ENCODE data around the gene HLA-B.
"Not testable (repeated sequence)": the region's sequence is repeated elsewhere in the genome, so short reads cannot be mapped to it uniquely, and the experiment has no call there.

HLA-B gene

DNA sequence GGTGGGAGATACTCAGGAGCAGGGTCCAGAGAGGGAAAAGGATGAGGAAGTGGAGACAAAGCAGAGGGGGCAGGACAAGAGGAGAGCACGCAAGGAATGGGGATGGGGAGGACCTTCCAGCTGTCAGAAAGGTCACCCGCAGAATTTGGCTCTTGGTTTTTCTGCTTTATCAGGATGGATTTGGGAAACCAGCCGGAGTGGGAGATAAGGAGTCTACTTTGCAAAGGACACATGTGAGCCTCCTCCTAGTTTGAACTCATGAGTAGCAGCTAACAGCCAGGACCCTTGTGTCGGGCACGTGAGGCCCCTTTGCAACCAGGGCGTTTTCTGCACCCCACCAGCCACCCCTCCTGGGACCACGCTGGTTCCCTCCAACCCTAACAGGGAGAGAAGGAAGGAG is 38.9 kb upstream of the HLA-B start:
- no peak for DNase-seq (ENCODE audit: extremely low spot score)
- ChIA-PET POLR2A (no interaction called here), CTCF (no interaction called here)
- TF ChIP-seq ARNT (IDR thresholded peaks at IDR 0.05) (no peak), L3MBTL2 (conservative IDR thresholded peaks at IDR 0.05) (no peak), NFRKB (IDR thresholded peaks at IDR 0.05) (no peak), SUZ12 (IDR thresholded peaks at IDR 0.05) (no peak), SP1 (IDR thresholded peaks at IDR 0.05) (no peak), ELF4 (IDR thresholded peaks at IDR 0.05) (no peak), FOXK2 (IDR thresholded peaks at IDR 0.05) (no peak), ZNF384 (IDR thresholded peaks at IDR 0.05) (no peak), PKNOX1 (IDR thresholded peaks at IDR 0.05) (no peak), BHLHE40 (IDR thresholded peaks at IDR 0.05; ENCODE audit: borderline replicate concordance) (no peak), FOXA1 (IDR thresholded peaks at IDR 0.05) (no peak)

DNA sequence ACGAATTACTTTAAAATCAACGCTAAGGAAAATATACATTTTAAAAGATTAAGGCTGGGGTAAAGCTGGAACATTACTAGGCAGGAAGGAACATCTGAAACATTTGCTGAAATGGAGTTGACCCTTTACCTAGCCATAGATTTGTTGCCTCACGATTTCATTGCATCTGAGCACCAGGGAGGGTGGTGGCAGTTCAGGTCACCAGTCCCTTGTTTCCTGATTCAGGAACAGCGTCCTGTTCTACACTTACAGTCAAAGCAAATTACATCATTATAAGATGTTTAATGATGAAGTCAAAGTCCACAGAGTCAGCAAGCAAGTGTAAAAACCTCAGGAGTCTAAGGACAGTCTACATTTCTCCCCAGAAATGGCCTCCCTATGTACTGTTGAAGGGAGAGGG is 37.4 kb upstream of the HLA-B start:
- DNase-seq (ENCODE audit: extremely low spot score): no peak
- CTCF ChIA-PET: interaction anchor here (0.5 to 1.3 kb wide), 2 partner anchors 48 to 1568 kb away, joined by 3 to 5 read pairs; no protein-coding TSS in a partner anchor
- TF ChIP-seq SP1 (IDR thresholded peaks at IDR 0.05) (no peak), NFRKB (IDR thresholded peaks at IDR 0.05) (no peak), CTBP1 (IDR thresholded peaks at IDR 0.05; ENCODE audit: borderline replicate concordance) (no peak), LEF1 (IDR thresholded peaks at IDR 0.05; ENCODE audit: borderline replicate concordance) (no peak), FOXA1 (IDR thresholded peaks at IDR 0.05) (no peak), ELF4 (IDR thresholded peaks at IDR 0.05) (no peak), PKNOX1 (IDR thresholded peaks at IDR 0.05) (no peak)
- POLR2A ChIA-PET: no interaction called here

- TF ChIP-seq BHLHE40 (IDR thresholded peaks at IDR 0.05; ENCODE audit: borderline replicate concordance): no peak
- TF ChIP-seq LEF1 (IDR thresholded peaks at IDR 0.05; ENCODE audit: borderline replicate concordance): no peak
- no peak for TF ChIP-seq CTBP1 (IDR thresholded peaks at IDR 0.05; ENCODE audit: borderline replicate concordance)
- TF ChIP-seq HDGF (IDR thresholded peaks at IDR 0.05; ENCODE audit: borderline replicate concordance): no peak
- POLR2A ChIA-PET: no interaction called here
- CTCF ChIA-PET: interaction anchor here (1.0 kb wide), 1 partner anchor 27 kb away, joined by 3 read pairs; no protein-coding TSS in a partner anchor
- no peak for DNase-seq (ENCODE audit: extremely low spot score)
Observed at GRCh38 chr6:31393932-31394331, 37.0 kb upstream of the HLA-B start.

GRCh38 chr6:31389802-31390132 is 32.8 kb upstream of the HLA-B start:
- CTCF ChIA-PET; DNase-seq (ENCODE audit: extremely low spot score); POLR2A ChIA-PET: not testable (repeated sequence)

- DNase-seq (ENCODE audit: extremely low spot score); CTCF ChIA-PET; POLR2A ChIA-PET: not testable (repeated sequence)
Observed at GRCh38 chr6:31388916-31389801, 32.2 kb upstream of the HLA-B start.

- ChIA-PET POLR2A (interaction anchor here (1.2 kb wide), 1 partner anchor 75 kb away, joined by 3 read pairs; no protein-coding TSS in a partner anchor), CTCF (no interaction called here)
- no peak for DNase-seq (ENCODE audit: extremely low spot score)
- no peak for TF ChIP-seq BHLHE40 (IDR thresholded peaks at IDR 0.05; ENCODE audit: borderline replicate concordance)
- TF ChIP-seq SP1 (IDR thresholded peaks at IDR 0.05): no peak
- no peak for TF ChIP-seq FOXK2 (IDR thresholded peaks at IDR 0.05)
- TF ChIP-seq SUZ12 (IDR thresholded peaks at IDR 0.05): no peak
- TF ChIP-seq NFRKB (IDR thresholded peaks at IDR 0.05): no peak
- TF ChIP-seq FOXA1 (IDR thresholded peaks at IDR 0.05): no peak
- no peak for TF ChIP-seq PKNOX1 (IDR thresholded peaks at IDR 0.05)
- no peak for TF ChIP-seq FOXM1 (IDR thresholded peaks at IDR 0.05; ENCODE audit: borderline replicate concordance)
- TF ChIP-seq L3MBTL2 (conservative IDR thresholded peaks at IDR 0.05): no peak
- no peak for TF ChIP-seq ELF4 (IDR thresholded peaks at IDR 0.05)
- no peak for TF ChIP-seq ARNT (IDR thresholded peaks at IDR 0.05)
- TF ChIP-seq TARDBP (IDR thresholded peaks at IDR 0.05): no peak
- TF ChIP-seq CTBP1 (IDR thresholded peaks at IDR 0.05; ENCODE audit: borderline replicate concordance): no peak
- TF ChIP-seq HDGF (IDR thresholded peaks at IDR 0.05; ENCODE audit: borderline replicate concordance): no peak
- TF ChIP-seq LEF1 (IDR thresholded peaks at IDR 0.05; ENCODE audit: borderline replicate concordance): no peak
- TF ChIP-seq ZNF384 (IDR thresholded peaks at IDR 0.05): no peak
Observed at GRCh38 chr6:31386977-31387376, 30.0 kb upstream of the HLA-B start.

DNA sequence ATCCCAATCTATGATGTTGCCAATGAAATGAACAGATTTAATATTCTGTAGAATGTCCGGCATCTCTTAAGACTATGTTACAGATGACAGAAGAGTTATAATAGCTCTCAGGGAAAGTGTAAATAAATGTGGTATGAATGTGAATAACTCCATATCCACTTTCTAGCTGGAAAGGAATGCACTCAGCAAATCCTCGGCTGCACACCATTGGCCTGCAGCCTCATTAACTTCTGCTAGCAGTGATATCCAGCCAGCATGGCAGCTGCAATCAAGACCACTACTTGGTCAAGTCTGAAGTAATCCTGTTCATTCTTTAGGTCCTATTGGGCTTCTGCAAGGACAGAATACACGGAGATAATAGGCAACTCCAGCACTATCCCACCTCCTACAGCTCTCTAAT is 29.1 kb upstream of the HLA-B start:
- TF ChIP-seq TARDBP (IDR thresholded peaks at IDR 0.05) (no peak), L3MBTL2 (conservative IDR thresholded peaks at IDR 0.05) (no peak), ZNF384 (IDR thresholded peaks at IDR 0.05) (no peak), FOXA1 (IDR thresholded peaks at IDR 0.05) (no peak), BHLHE40 (IDR thresholded peaks at IDR 0.05; ENCODE audit: borderline replicate concordance) (no peak), PKNOX1 (IDR thresholded peaks at IDR 0.05) (no peak), CTBP1 (IDR thresholded peaks at IDR 0.05; ENCODE audit: borderline replicate concordance) (no peak)
- CTCF ChIA-PET: no interaction called here
- no peak for DNase-seq (ENCODE audit: extremely low spot score)

More for the DNA sequence above, 29.1 kb upstream of the HLA-B start:
- POLR2A ChIA-PET: interaction anchor here (1.2 kb wide), 1 partner anchor 76 kb away, joined by 3 read pairs; no protein-coding TSS in a partner anchor
